ENCODE measurements around the gene RIPOR2. TPM values are rescaled to one million over a fixed set of nuclear protein-coding genes. Genes with fewer than 3 reads are reported as not detected.

RIPOR2 gene
- total and polyA plus RNA-seq, 10 of the 15 experiments (the other 5 are each of a cell fraction or from before 2014, with no cell fraction given) = 22.2 to 48.2 (median 34.7) TPM

- no peak overlapping the region for H3K27ac ChIP-seq (ENCODE audit: control insufficient read depth, insufficient read depth)
- H2AFZ ChIP-seq (ENCODE audit: control insufficient read depth, low read depth, low read length) = no peak overlapping the region
- WGBS (ENCODE audit: insufficient coverage, insufficient replicate concordance, low lambda C conversion rate, missing lambda C conversion rate) = 95% methylated on average over 3 of the region's 3 CpGs
- peaks cover 23% of the 10 kb centered on the region for H3K79me2 ChIP-seq (ENCODE audit: control insufficient read depth, insufficient read depth, low read length)
- no peak overlapping the region for H3K4me2 ChIP-seq (ENCODE audit: control insufficient read depth, insufficient read depth)
- H3K27me3 ChIP-seq (replicated peaks in 1 of 2; ENCODE audit: control insufficient read depth in 2 of 2, insufficient read depth in 2 of 2, low read length in 1 of 2) = no peaks in the 10 kb centered on the region
- no peak for TF ChIP-seq MEF2A (IDR thresholded peaks at IDR 0.05; ENCODE audit: insufficient read depth, low read depth, low read length)
- no peak for TF ChIP-seq BCL11A (IDR thresholded peaks at IDR 0.05; ENCODE audit: low read depth, low read length)
- no peak for TF ChIP-seq LARP7 (IDR thresholded peaks at IDR 0.05)
- no peak for TF ChIP-seq PML (IDR thresholded peaks at IDR 0.05; ENCODE audit: low read length)
- TF ChIP-seq FOXK2 (IDR thresholded peaks at IDR 0.05) = no peak
- TF ChIP-seq CHD1 (IDR thresholded peaks at IDR 0.05; ENCODE audit: low read depth, low read length) = no peak
- no peak for TF ChIP-seq NR2C1 (IDR thresholded peaks at IDR 0.05)
- TF ChIP-seq SMC3 (IDR thresholded peaks at IDR 0.05; ENCODE audit: borderline replicate concordance, low read length) = no peak
- TF ChIP-seq MTA2 (IDR thresholded peaks at IDR 0.05; ENCODE audit: low read depth) = no peak
- no peak for TF ChIP-seq ZNF384 (IDR thresholded peaks at IDR 0.05; ENCODE audit: borderline replicate concordance, low read depth, low read length)
- no peak for TF ChIP-seq GATAD2B (conservative IDR thresholded peaks at IDR 0.05; ENCODE audit: low read depth)
- peaks cover 3% of the 10 kb centered on the region; the same call in 1 of the 2 replicates for H4K20me1 ChIP-seq (ENCODE audit: control insufficient read depth, insufficient read depth)
- no peaks in the 10 kb centered on the region; the same call in 2 of the 3 replicates for H3K9me3 ChIP-seq (replicated peaks; ENCODE audit: control insufficient read depth, insufficient read depth, low read length)
- no peaks in the 10 kb centered on the region; a peak in 2 of 4 replicates for H3K36me3 ChIP-seq (ENCODE audit: control insufficient read depth in 2 of 2, insufficient read depth in 2 of 2, low read length in 1 of 2)
- SMC1A ChIA-PET (ENCODE audit: uncharacterized antibody, unreplicated experiment) = interaction anchor here (0.7 to 10.7 kb wide), 11 partner anchors 8 to 130 kb away, joined by 3 to 201 read pairs (median 4); partner anchors contain the start of genes GMNN and RIPOR2
- peaks cover 21% of the 10 kb centered on the region for H3K4me1 ChIP-seq (ENCODE audit: control insufficient read depth, insufficient read depth, low read length)
- in situ Hi-C loops (cut with MboI) = no loop called here
- intact Hi-C loops (cut with micrococcal nuclease; ENCODE audit: unreplicated experiment) = no loop called here
- BruUV-seq (replicated peaks) = no TSS peak
- ATAC-seq (no peak), FAIRE-seq (no peak), DNase-seq (ENCODE audit: low read depth, low spot score) (no peak)
- H3K9ac ChIP-seq (ENCODE audit: control insufficient read depth, insufficient read depth, low read length) = no peak overlapping the region
- POLR2A ChIA-PET = interaction anchor here (0.9 kb wide), 1 partner anchor 13 kb away, joined by 3 read pairs; no protein-coding TSS in a partner anchor
- no peak overlapping the region for H3K4me3 ChIP-seq
- CTCF ChIA-PET = interaction anchor here (1.2 to 4.5 kb wide), 6 partner anchors 14 to 113 kb away, joined by 3 to 22 read pairs (median 5); no protein-coding TSS in a partner anchor
- RAD21 ChIA-PET (ENCODE audit: unreplicated experiment) = interaction anchor here (1.0 to 2.8 kb wide), 2 partner anchors 16 to 86 kb away, joined by 3 to 14 read pairs; no protein-coding TSS in a partner anchor
Measured at GRCh38 chr6:24905483-24905882, 30.3 kb downstream of the RIPOR2 start.
